Smooth muscle cell (in vitro differentiated cells): ENCODE measurements around the gene BRMS1. TPM values are rescaled to one million over a fixed set of nuclear protein-coding genes. Genes with fewer than 3 reads are reported as not detected.

Source experiments
- DNase-seq: peaks from one replicate; lab custom pipeline; 2025; ENCODE audit not compliant: unreplicated experiment; lab: John Stamatoyannopoulos, UW
- H2AFZ ChIP-seq: fragments of 200-600 bp; sonication (generic); 2 replicates; pipeline ENCODE4 v1.6.0; 2016; ENCODE audit warnings: antibody characterized with exemption, low read depth, mild to moderate bottlenecking
- H3F3A ChIP-seq: fragments of 200-600 bp; sonication (generic); 2 replicates; pipeline ENCODE4 v1.6.0; 2017; ENCODE audit warnings: antibody characterized with exemption, low read depth
- H3K27ac ChIP-seq: fragments of 200-600 bp; sonication (generic); 2 replicates; pipeline ENCODE4 v1.5.1; 2016; ENCODE audit warnings: low read depth, mild to moderate bottlenecking
- H3K27me3 ChIP-seq: fragments of 200-600 bp; sonication (generic); 2 replicates; pipeline ENCODE4 v1.6.1; 2016; ENCODE audit warnings: low read depth, mild to moderate bottlenecking
- H3K36me3 ChIP-seq: fragments of 200-600 bp; sonication (generic); 2 replicates; pipeline ENCODE4 v1.5.1; 2016; ENCODE audit warnings: low read depth
- H3K4me1 ChIP-seq: fragments of 200-600 bp; sonication (generic); 2 replicates; pipeline ENCODE4 v1.5.1; 2016; ENCODE audit warnings: low read depth
- H3K4me2 ChIP-seq: fragments of 200-600 bp; sonication (generic); 2 replicates; pipeline ENCODE4 v1.6.0; 2016; ENCODE audit warnings: mild to moderate bottlenecking
- H3K4me3 ChIP-seq: fragments of 200-600 bp; sonication (generic); 2 replicates; pipeline ENCODE4 v1.5.1; 2016; ENCODE audit warnings: mild to moderate bottlenecking
- H3K79me2 ChIP-seq: fragments of 200-600 bp; sonication (generic); 2 replicates; pipeline ENCODE4 v1.6.0; 2016; ENCODE audit warnings: low read depth, mild to moderate bottlenecking
- H3K9ac ChIP-seq: fragments of 200-600 bp; sonication (generic); 2 replicates; pipeline ENCODE4 v1.6.0; 2016; ENCODE audit warnings: low read depth
- H3K9me3 ChIP-seq: fragments of 200-600 bp; sonication (generic); replicated peaks from 2 replicates; pipeline ENCODE4 v1.5.1; 2016; ENCODE audit warnings: low read depth
- H4K20me1 ChIP-seq: fragments of 200-600 bp; sonication (generic); 2 replicates; pipeline ENCODE4 v1.6.0; 2016; ENCODE audit warnings: low read depth
- WGBS: methylation state at CpG from one replicate; pipeline ENCODE4 v1.1.7; 2016; ENCODE audit warnings: low lambda C conversion rate; 5-methylcytosine and 5-hydroxymethylcytosine counted together
- polyA plus RNA-seq: library from polyadenylated mRNA; unstranded; fragments of >200 nt; fragmentation: Nextera tagmentation; extraction: Ambion mirVana; gene quantifications from 2 replicates; pipeline ENCODE4 v1.2.1, GENCODE V29; 2016
- total RNA-seq: library from RNA; depleted of rRNA; stranded (reverse); fragments of >200 nt; gene quantifications from 2 replicates; pipeline ENCODE4 v1.2.3, GENCODE V29; 2014
- TF ChIP-seq, protein P1 (sequence below): fragments of 200-600 bp; sonication (generic); IDR thresholded peaks from 2 replicates; pipeline ENCODE4 v1.5.1; 2017; ENCODE audit warnings: borderline replicate concordance, mild to moderate bottlenecking, antibody characterized with exemption; ENCODE audit not compliant: insufficient read depth, poor library complexity, severe bottlenecking

BRMS1 gene
- total and polyA plus RNA-seq, 2 experiments from 2014 or later: 23.8 to 44.2 TPM

GRCh38 chr11:66332371-66333219, 12.3 kb downstream of the BRMS1 start:
- no peak for DNase-seq
- Histone ChIP-seq H2AFZ (no peak overlapping the region), H3K27me3 (no peaks in the 10 kb centered on the region), H3K4me3 (no peak overlapping the region), H3K79me2 (peaks cover 9% of the 10 kb centered on the region), H3K9ac (no peak overlapping the region), H4K20me1 (peaks cover 4% of the 10 kb centered on the region), H3F3A (peaks cover 7% of the 10 kb centered on the region), H3K27ac (no peak overlapping the region), H3K9me3 (no peaks in the 10 kb centered on the region), H3K36me3 (no peaks in the 10 kb centered on the region), H3K4me2 (no peak overlapping the region), H3K4me1 (peaks cover 17% of the 10 kb centered on the region)
- WGBS: 90% methylated on average over 18 of the region's 18 CpGs
- TF ChIP-seq, protein P1, sequence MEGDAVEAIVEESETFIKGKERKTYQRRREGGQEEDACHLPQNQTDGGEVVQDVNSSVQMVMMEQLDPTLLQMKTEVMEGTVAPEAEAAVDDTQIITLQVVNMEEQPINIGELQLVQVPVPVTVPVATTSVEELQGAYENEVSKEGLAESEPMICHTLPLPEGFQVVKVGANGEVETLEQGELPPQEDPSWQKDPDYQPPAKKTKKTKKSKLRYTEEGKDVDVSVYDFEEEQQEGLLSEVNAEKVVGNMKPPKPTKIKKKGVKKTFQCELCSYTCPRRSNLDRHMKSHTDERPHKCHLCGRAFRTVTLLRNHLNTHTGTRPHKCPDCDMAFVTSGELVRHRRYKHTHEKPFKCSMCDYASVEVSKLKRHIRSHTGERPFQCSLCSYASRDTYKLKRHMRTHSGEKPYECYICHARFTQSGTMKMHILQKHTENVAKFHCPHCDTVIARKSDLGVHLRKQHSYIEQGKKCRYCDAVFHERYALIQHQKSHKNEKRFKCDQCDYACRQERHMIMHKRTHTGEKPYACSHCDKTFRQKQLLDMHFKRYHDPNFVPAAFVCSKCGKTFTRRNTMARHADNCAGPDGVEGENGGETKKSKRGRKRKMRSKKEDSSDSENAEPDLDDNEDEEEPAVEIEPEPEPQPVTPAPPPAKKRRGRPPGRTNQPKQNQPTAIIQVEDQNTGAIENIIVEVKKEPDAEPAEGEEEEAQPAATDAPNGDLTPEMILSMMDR: no peak

DNA sequence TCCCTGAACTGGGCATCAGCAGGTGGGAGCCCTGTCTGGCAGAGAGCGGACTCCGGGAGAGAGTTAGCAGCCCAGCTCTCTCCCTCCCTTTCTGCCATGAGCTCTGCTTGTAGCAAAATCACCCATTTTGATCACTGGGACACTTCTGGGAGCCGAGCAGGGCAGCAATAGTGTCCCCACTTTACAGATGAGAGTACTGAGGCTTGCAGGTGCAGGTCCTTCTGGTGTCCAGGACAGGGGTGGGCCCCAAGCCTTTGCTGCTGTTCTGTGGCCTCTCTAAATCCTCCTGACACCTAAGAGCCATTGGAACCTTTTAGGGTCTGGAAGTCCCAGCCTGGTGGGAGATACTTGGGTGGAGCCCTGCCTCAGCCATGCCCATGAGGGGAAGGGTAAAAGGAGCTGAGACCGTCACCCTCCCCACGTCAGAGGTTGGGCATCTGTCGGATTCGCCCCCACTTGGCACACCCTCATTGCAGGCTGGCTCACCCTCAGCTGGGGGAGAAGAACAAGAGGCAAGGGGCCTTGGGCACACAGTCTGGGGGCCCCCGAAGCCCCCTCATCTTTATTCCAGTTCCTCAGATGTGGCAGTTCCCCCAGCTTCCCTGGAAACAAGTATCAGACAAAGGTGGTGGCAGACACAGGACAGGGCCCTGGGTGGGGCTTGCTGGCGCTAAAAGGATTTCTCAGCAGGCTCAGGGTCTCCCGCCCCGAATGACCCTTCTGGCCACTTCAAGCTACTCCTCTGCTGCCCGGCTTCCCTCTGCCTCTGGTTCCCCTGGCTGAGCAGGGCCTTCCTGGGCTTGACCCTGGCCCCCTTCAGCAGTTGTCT, 13.1 kb downstream of the BRMS1 start:
- no peak overlapping the region for H3K27ac ChIP-seq
- H3K4me2 ChIP-seq: no peak overlapping the region
- no peak for DNase-seq
- H3F3A ChIP-seq: peaks cover 3% of the 10 kb centered on the region
- WGBS: 98% methylated on average over 12 of the region's 12 CpGs
- peaks cover 25% of the 10 kb centered on the region for H3K4me1 ChIP-seq
- H3K36me3 ChIP-seq: no peaks in the 10 kb centered on the region
- H3K79me2 ChIP-seq: peaks cover 9% of the 10 kb centered on the region
- H2AFZ ChIP-seq: no peak overlapping the region
- TF ChIP-seq, protein P1: no peak
- no peaks in the 10 kb centered on the region for H3K27me3 ChIP-seq
- H3K9ac ChIP-seq: no peak overlapping the region
- H4K20me1 ChIP-seq: no peaks in the 10 kb centered on the region
- H3K4me3 ChIP-seq: no peak overlapping the region
- H3K9me3 ChIP-seq: no peaks in the 10 kb centered on the region

DNA sequence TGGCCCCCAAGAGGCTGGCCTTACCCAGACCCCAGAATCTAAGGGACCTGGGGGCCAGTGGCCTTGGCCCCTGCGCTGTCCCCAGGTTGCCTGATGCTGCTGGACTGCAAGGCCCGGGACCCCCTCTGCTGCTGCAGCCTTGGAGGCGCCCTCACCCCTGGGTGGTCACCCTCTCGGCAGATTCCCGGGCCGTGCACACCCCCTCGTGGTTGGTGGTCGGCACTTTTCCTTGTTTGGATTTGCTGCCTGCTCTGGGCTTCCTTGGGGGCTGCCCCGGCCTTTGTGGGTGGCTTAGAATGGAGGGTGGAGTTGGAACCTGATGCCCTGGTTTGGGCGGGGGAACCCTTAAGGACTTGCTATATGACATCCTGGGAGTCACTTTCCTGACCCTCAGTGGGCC, 14.0 kb downstream of the BRMS1 start:
- WGBS: 87% methylated on average over 10 of the region's 10 CpGs
- H3K79me2 ChIP-seq: peaks cover 9% of the 10 kb centered on the region
- peaks cover 27% of the 10 kb centered on the region for H3K4me1 ChIP-seq
- H2AFZ ChIP-seq: no peak overlapping the region
- TF ChIP-seq, protein P1: no peak
- no peaks in the 10 kb centered on the region for H3K27me3 ChIP-seq
- H3K9me3 ChIP-seq: no peaks in the 10 kb centered on the region
- no peaks in the 10 kb centered on the region for H4K20me1 ChIP-seq
- H3K36me3 ChIP-seq: no peaks in the 10 kb centered on the region
- no peak overlapping the region for H3K27ac ChIP-seq
- H3K9ac ChIP-seq: no peak overlapping the region
- H3K4me2 ChIP-seq: no peak overlapping the region
- H3F3A ChIP-seq: peaks cover 3% of the 10 kb centered on the region
- H3K4me3 ChIP-seq: no peak overlapping the region
- no peak for DNase-seq
